A549 (cell line): ENCODE results near the gene ABCC5. TPM values are rescaled to one million over a fixed set of nuclear protein-coding genes. Genes with fewer than 3 reads are reported as not detected.

Experiments
- ATAC-seq, 2 experiments: fragments of 200-7000 bp in 1 of 2; fragments of >200 bp in 1 of 2; cut with Nextera tagmentation in 1 of 2; cut with Tn5 transposase in 1 of 2; 3 replicates each; pipeline versions ENCODE4 v1.8.0 to v1.9.1; 2018 to 2020; ENCODE audit warnings: mild to moderate bottlenecking in 1 of 2, moderate library complexity in 1 of 2
- CTCF ChIA-PET: fragments of 300-600 bp; sonication (Branson Sonifier 250); formaldehyde crosslinking; extraction: SDS; loops from one replicate; lab custom pipeline; 2021; ENCODE audit warnings: antibody characterized with exemption, inconsistent platforms; lab: Yijun Ruan, JAX
- POLR2A ChIA-PET: fragments of 350-600 bp; formaldehyde crosslinking; extraction: SDS; loops from one replicate; lab custom pipeline; 2021; ENCODE audit warnings: antibody characterized with exemption, inconsistent platforms; lab: Yijun Ruan, JAX
- DNase-seq, 2 experiments: peaks; one replicate each; pipeline versions ENCODE4 v3.0.0 to v3.0.0-alpha.2; 2011 to 2016; ENCODE audit warnings: low read depth in 1 of 2, low spot score in 1 of 2
- FAIRE-seq: peaks from 2 replicates; lab custom pipeline; 2011; peaks lifted over from hg19 to GRCh38; lab: Jason Lieb, UNC
- H3K27ac ChIP-seq, 2 experiments: fragments of >200 bp; sonication (Bioruptor Twin); formaldehyde crosslinking; 3 replicates each; pipeline ENCODE4 v1.5.1; 2016 to 2017
- H3K4me1 ChIP-seq: fragments of >200 bp; sonication (Bioruptor Twin); formaldehyde crosslinking; 3 replicates; pipeline ENCODE4 v1.6.1; 2016
- H3K4me2 ChIP-seq: fragments of >200 bp; sonication (Bioruptor Twin); formaldehyde crosslinking; 3 replicates; pipeline ENCODE4 v1.6.1; 2016
- H3K4me3 ChIP-seq: fragments of >200 bp; sonication (Bioruptor Twin); formaldehyde crosslinking; 3 replicates; pipeline ENCODE4 v1.5.1; 2016
- H3K9me3 ChIP-seq: fragments of >200 bp; sonication (Bioruptor Twin); formaldehyde crosslinking; 3 replicates; pipeline ENCODE4 v1.6.1; 2016
- BCL3 ChIP-seq: fragments of >200 bp; sonication (Bioruptor Twin); formaldehyde crosslinking; IDR thresholded peaks from 3 replicates; pipeline ENCODE4 v1.6.1; 2016
- CBX8 ChIP-seq: fragments of 200-600 bp; sonication (generic); IDR thresholded peaks from 2 replicates; pipeline ENCODE4 v1.6.1; 2016
- CEBPB ChIP-seq, 2 experiments: fragments of >200 bp in 1 of 2; sonication (Bioruptor Twin) in 1 of 2; formaldehyde crosslinking in 1 of 2; IDR thresholded peaks; 2 replicates each; pipeline ENCODE4 v1.6.1; 2012 to 2016
- CTCF ChIP-seq: fragments of >200 bp; sonication (Bioruptor Twin); formaldehyde crosslinking; IDR thresholded peaks from 3 replicates; pipeline ENCODE4 v1.5.1; 2016
- E2F6 ChIP-seq: IDR thresholded peaks from 2 replicates; pipeline ENCODE4 v1.6.1; 2012; ENCODE audit warnings: low read depth, borderline replicate concordance
- EHF ChIP-seq: fragments of 250-450 bp; sonication (Bioruptor Pico); IDR thresholded peaks from 2 replicates; pipeline ENCODE4 v1.5.0; 2020; ENCODE audit warnings: mild to moderate bottlenecking
- EP300 ChIP-seq, 2 experiments: fragments of >200 bp; sonication (Bioruptor Twin); formaldehyde crosslinking; IDR thresholded peaks; 2 replicates in 1 of 2; 3 replicates in 1 of 2; pipeline ENCODE4 v1.6.1; 2016 to 2017
- FOSB ChIP-seq: fragments of 250-450 bp; sonication (Bioruptor Pico); IDR thresholded peaks from 2 replicates; pipeline ENCODE4 v1.5.0; 2020; ENCODE audit warnings: mild to moderate bottlenecking, moderate library complexity
- FOSL2 ChIP-seq, 2 experiments: fragments of 450-650 bp in 1 of 2; fragments of >200 bp in 1 of 2; sonication (Bioruptor Twin) in 1 of 2; formaldehyde crosslinking; IDR thresholded peaks; 2 replicates each; pipeline versions ENCODE4 v1.5.0 to v1.6.1; 2016 to 2020; ENCODE audit warnings: mild to moderate bottlenecking in 1 of 2, moderate library complexity in 1 of 2
- GATA3 ChIP-seq: IDR thresholded peaks from 2 replicates; pipeline ENCODE4 v1.6.1; 2012; ENCODE audit warnings: borderline replicate concordance
- HES2 ChIP-seq: fragments of >200 bp; sonication (Bioruptor Twin); formaldehyde crosslinking; IDR thresholded peaks from 2 replicates; pipeline ENCODE4 v1.6.1; 2016
- HMGXB4 ChIP-seq: fragments of 250-450 bp; sonication (Bioruptor Pico); IDR thresholded peaks from 2 replicates; pipeline ENCODE4 v1.5.0; 2021; ENCODE audit warnings: mild to moderate bottlenecking, moderate library complexity, borderline replicate concordance
- HOXA7 ChIP-seq: fragments of 250-450 bp; sonication (Bioruptor Pico); IDR thresholded peaks from 2 replicates; pipeline ENCODE4 v1.5.0; 2020; ENCODE audit warnings: mild to moderate bottlenecking, moderate library complexity
- JUNB ChIP-seq: fragments of >200 bp; sonication (Bioruptor Twin); formaldehyde crosslinking; IDR thresholded peaks from 2 replicates; pipeline ENCODE4 v1.6.1; 2016
- MAX ChIP-seq: IDR thresholded peaks from 2 replicates; pipeline ENCODE4 v1.6.1; 2012
- MYC ChIP-seq: IDR thresholded peaks from 2 replicates; pipeline ENCODE4 v1.6.1; 2012; ENCODE audit warnings: mild to moderate bottlenecking, inconsistent platforms, low read length, improper control_type of control experiment, borderline replicate concordance
- NFE2L2 ChIP-seq: fragments of 150-350 bp; conservative IDR thresholded peaks from 2 replicates; pipeline ENCODE4 v1.6.1; 2014; ENCODE audit warnings: low read length
- NR3C1 ChIP-seq: fragments of >200 bp; sonication (Bioruptor Twin); formaldehyde crosslinking; IDR thresholded peaks from 3 replicates; pipeline ENCODE4 v1.6.1; 2017
- PBX3 ChIP-seq: IDR thresholded peaks from 2 replicates; pipeline ENCODE4 v1.6.1; 2012
- RAD21 ChIP-seq, 2 experiments: fragments of >200 bp in 1 of 2; sonication (Bioruptor Twin) in 1 of 2; formaldehyde crosslinking in 1 of 2; IDR thresholded peaks in 1 of 2; conservative IDR thresholded peaks in 1 of 2; 2 replicates in 1 of 2; 3 replicates in 1 of 2; pipeline ENCODE4 v1.6.1; 2012 to 2018; ENCODE audit warnings: inconsistent platforms in 1 of 2
- RCOR1 ChIP-seq: fragments of 150-350 bp; IDR thresholded peaks from 2 replicates; pipeline ENCODE4 v1.6.1; 2014; ENCODE audit warnings: antibody characterized with exemption, low read length, low read depth
- RFX5 ChIP-seq: fragments of 450-650 bp; IDR thresholded peaks from 2 replicates; pipeline ENCODE4 v1.7.1; 2014; ENCODE audit warnings: antibody characterized with exemption, mild to moderate bottlenecking, moderate library complexity
- SREBF2 ChIP-seq: fragments of 450-650 bp; IDR thresholded peaks from 2 replicates; pipeline ENCODE4 v1.6.1; 2014; ENCODE audit warnings: mild to moderate bottlenecking, moderate library complexity
- ZC3H11A ChIP-seq: fragments of 450-650 bp; IDR thresholded peaks from 2 replicates; pipeline ENCODE4 v1.6.1; 2014; ENCODE audit warnings: antibody characterized with exemption, mild to moderate bottlenecking
- ZSCAN20 ChIP-seq: fragments of 250-450 bp; sonication (Bioruptor Pico); IDR thresholded peaks from 2 replicates; pipeline ENCODE4 v1.8.0; 2022; ENCODE audit warnings: mild to moderate bottlenecking, moderate library complexity
- WGBS: methylation state at CpG from one replicate; pipeline ENCODE4 v1.1.6; 2017; ENCODE audit errors: missing lambda C conversion rate; 5-methylcytosine and 5-hydroxymethylcytosine counted together
- polyA plus RNA-seq, 4 experiments: library from polyadenylated mRNA; depleted of rRNA in 3 of 4; stranded (reverse); fragments of >200 nt; fragmentation: RNase III in 1 of 4; extraction: RNeasy Plus Mini Kit Qiagen cat#74134 plus additional on column Dnase treatment in 1 of 4; gene quantifications; 2 replicates in 3 of 4; 3 replicates in 1 of 4; pipeline ENCODE4 v1.2.3, GENCODE V29; 2011 to 2017

Gene ABCC5
- polyA plus RNA-seq, 2 of the 4 experiments (the other 2 are of a cell fraction), result 14.2 to 20.7 TPM

- H3K27ac ChIP-seq, result no peak overlapping the region
- H3K4me1 ChIP-seq, result no peaks in the 10 kb centered on the region
- no peak overlapping the region for H3K4me3 ChIP-seq
- FAIRE-seq (no peak), ATAC-seq (no peak), DNase-seq (no peak)
- CTCF ChIA-PET, result no interaction called here
- POLR2A ChIA-PET, result no interaction called here
- no peak overlapping the region for H3K4me2 ChIP-seq
- 94% methylated on average over 2 of the region's 4 CpGs for WGBS
- H3K9me3 ChIP-seq, result no peaks in the 10 kb centered on the region
- TF ChIP-seq HOXA7, result no peak
- no peak for TF ChIP-seq MYC
- no peak for TF ChIP-seq EHF (CRISPR knock-in tag)
- TF ChIP-seq ZC3H11A, result no peak
- TF ChIP-seq ZSCAN20 (CRISPR knock-in tag), result no peak
- no peak for TF ChIP-seq NFE2L2
- TF ChIP-seq NR3C1, result no peak
- TF ChIP-seq E2F6, result no peak
- no peak for TF ChIP-seq JUNB
- TF ChIP-seq PBX3, result no peak
- no peak for TF ChIP-seq RAD21 (conservative IDR thresholded peaks at IDR 0.05 in 1 of 2, IDR thresholded peaks at IDR 0.05 in 1 of 2)
- no peak for TF ChIP-seq MAX
Measured at GRCh38 chr3:183966361-183966791, 51.3 kb downstream of the ABCC5 start.

GRCh38 chr3:183962807-183963206 is 54.9 kb downstream of the ABCC5 start:
- 95% methylated on average over 3 of the region's 3 CpGs for WGBS
- no peak for TF ChIP-seq RCOR1
- TF ChIP-seq GATA3, result no peak
- no peak for TF ChIP-seq BCL3
- TF ChIP-seq FOSB (CRISPR knock-in tag), result no peak
- TF ChIP-seq HMGXB4 (CRISPR knock-in tag), result no peak
- no peak for TF ChIP-seq CBX8
- no peak for TF ChIP-seq HOXA7
- no peak for TF ChIP-seq FOSL2 (IDR thresholded peaks at IDR 0.05)
- no peak for TF ChIP-seq FOSL2 (CRISPR knock-in tag; IDR thresholded peaks at IDR 0.05)
- TF ChIP-seq JUNB, result no peak
- no peak for TF ChIP-seq CEBPB (IDR thresholded peaks at IDR 0.05)
- no peak for TF ChIP-seq SREBF2
- no peak for TF ChIP-seq RAD21 (conservative IDR thresholded peaks at IDR 0.05 in 1 of 2, IDR thresholded peaks at IDR 0.05 in 1 of 2)
- no peak for TF ChIP-seq RFX5
- TF ChIP-seq CTCF, result no peak
- TF ChIP-seq HES2, result no peak
- TF ChIP-seq EP300 (IDR thresholded peaks at IDR 0.05), result no peak
- TF ChIP-seq, all 56 proteins: peak for 0
- ATAC-seq, result no peak
- Histone ChIP-seq H3K4me1 (peaks cover 8% of the 10 kb centered on the region; the same call in 2 of the 3 replicates), H3K27ac (no peak overlapping the region), H3K9me3 (no peaks in the 10 kb centered on the region), H3K4me2 (no peak overlapping the region), H3K4me3 (no peak overlapping the region)
- POLR2A ChIA-PET, result no interaction called here
- DNase-seq, result no peak
- no peak for FAIRE-seq
- CTCF ChIA-PET, result no interaction called here
